ENCODE results near the gene PDCD4.

The PDCD4 gene

GRCh38 chr10:110845756-110846620 is 25.7 kb upstream of the PDCD4 start:
- in situ Hi-C loops (cut with HindIII; ENCODE audit: low sequenced_read_pairs) = no loop called here
- TF ChIP-seq CTCF (IDR thresholded peaks at IDR 0.05; ENCODE audit: low read depth, low read length) = no peak
- H3K4me3 ChIP-seq (ENCODE audit: low read depth, low read length) = no peak overlapping the region
- DNase-seq (ENCODE audit: low read depth, low spot score) = no peak

- TF ChIP-seq CTCF (IDR thresholded peaks at IDR 0.05; ENCODE audit: low read depth, low read length) = no peak
- no peak overlapping the region for H3K4me3 ChIP-seq (ENCODE audit: low read depth, low read length)
- no peak for DNase-seq (ENCODE audit: low read depth, low spot score)
- in situ Hi-C loops (cut with HindIII; ENCODE audit: low sequenced_read_pairs) = no loop called here
Measured at GRCh38 chr10:110847374-110847773, 24.4 kb upstream of the PDCD4 start.

GRCh38 chr10:110848106-110848505 is 23.6 kb upstream of the PDCD4 start:
- TF ChIP-seq CTCF (IDR thresholded peaks at IDR 0.05; ENCODE audit: low read depth, low read length) = no peak
- in situ Hi-C loops (cut with HindIII; ENCODE audit: low sequenced_read_pairs) = no loop called here
- DNase-seq (ENCODE audit: low read depth, low spot score) = no peak

GRCh38 chr10:110850099-110850498 is 21.6 kb upstream of the PDCD4 start:
- no peak for TF ChIP-seq CTCF (IDR thresholded peaks at IDR 0.05; ENCODE audit: low read depth, low read length)

More at GRCh38 chr10:110848106-110848505, 23.6 kb upstream of the PDCD4 start:
- H3K4me3 ChIP-seq (ENCODE audit: low read depth, low read length) = no peak overlapping the region

GRCh38 chr10:110851020-110851612 is 20.6 kb upstream of the PDCD4 start:
- DNase-seq (ENCODE audit: low read depth, low spot score) = no peak
- no peak for TF ChIP-seq CTCF (IDR thresholded peaks at IDR 0.05; ENCODE audit: low read depth, low read length)
- no peak overlapping the region for H3K4me3 ChIP-seq (ENCODE audit: low read depth, low read length)
- in situ Hi-C loops (cut with HindIII; ENCODE audit: low sequenced_read_pairs) = no loop called here

More at GRCh38 chr10:110850099-110850498, 21.6 kb upstream of the PDCD4 start:
- in situ Hi-C loops (cut with HindIII; ENCODE audit: low sequenced_read_pairs) = no loop called here
- no peak overlapping the region for H3K4me3 ChIP-seq (ENCODE audit: low read depth, low read length)
- no peak for DNase-seq (ENCODE audit: low read depth, low spot score)

- H3K4me3 ChIP-seq (ENCODE audit: low read depth, low read length) = no peak overlapping the region
- no peak for TF ChIP-seq CTCF (IDR thresholded peaks at IDR 0.05; ENCODE audit: low read depth, low read length)
- in situ Hi-C loops (cut with HindIII; ENCODE audit: low sequenced_read_pairs) = no loop called here
- no peak for DNase-seq (ENCODE audit: low read depth, low spot score)
Measured at GRCh38 chr10:110852255-110852896, 19.4 kb upstream of the PDCD4 start.
